Measurements from ENCODE around the gene CDHR4. TPM values are rescaled to one million over a fixed set of nuclear protein-coding genes. Genes with fewer than 3 reads are reported as not detected.
A peak's percentile ranks its signal among the peaks of the same experiment; 100 is the strongest.

CDHR4 gene
- polyA plus RNA-seq, 3 donors = not detected

GRCh38 chr3:49802719-49803464 lies 3.2 kb upstream of the CDHR4 start, which contains the start of gene INKA1:
INKA1 (plus strand) TSS chr3:49803261; CDS start chr3:49803393, 132 bp downstream.
- H3K36me3 ChIP-seq (replicated peaks in 1 of 2; ENCODE audit: control insufficient read depth in 1 of 2, insufficient read depth in 2 of 2, low read length in 2 of 2) = peaks cover 0 to 7% of the 10 kb centered on the region in 2 donors
- Mint-ChIP-seq H3K36me3 (peaks cover 12 to 14% of the 10 kb centered on the region in 2 donors), H3K9me3 (peaks cover 0 to 3% (median 0%) of the 10 kb centered on the region in 7 donors), H3K4me3 (peak within 1 kb of the TSS; percentile 90 to 95), H3K4me1 (peaks cover 56% of the 10 kb centered on the region), H3K27ac (peak within 1 kb of the TSS; percentile 83 to 93 (median 92)), H3K27me3 (ENCODE audit: low read depth in 3 of 3) (peaks cover 15 to 22% (median 17%) of the 10 kb centered on the region in 3 donors)
- H3K9me3 ChIP-seq (replicated peaks in 1 of 2; ENCODE audit: control insufficient read depth in 1 of 2, insufficient read depth in 1 of 2, low read length in 2 of 2) = no peaks in the 10 kb centered on the region
- peak within 1 kb of the TSS; percentile 45 to 84 for H3K27ac ChIP-seq (ENCODE audit: low read depth in 1 of 2, low read length in 2 of 2)
- intact Hi-C loops (cut with micrococcal nuclease) = loop anchor here (1.0 to 2.0 kb wide), 2 partner anchors 36 kb away; no protein-coding TSS in a partner anchor
- under 1% methylated on average over 71 of the region's 71 CpGs for WGBS (ENCODE audit: insufficient coverage)
- peak within 1 kb of the TSS; percentile 99 for H3K4me2 ChIP-seq (replicated peaks; ENCODE audit: extremely low read depth, low read length, poor library complexity, severe bottlenecking)
- peak within 1 kb of the TSS; percentile 70 for H3K9ac ChIP-seq (ENCODE audit: insufficient read depth, low read length, poor library complexity, severe bottlenecking)
- H3K4me1 ChIP-seq (ENCODE audit: control insufficient read depth in 1 of 2, insufficient read depth in 2 of 2, low read length in 2 of 2) = peaks cover 46 to 56% of the 10 kb centered on the region in 2 donors
- peaks cover 12% of the 10 kb centered on the region for H3K79me2 ChIP-seq (ENCODE audit: insufficient read depth, low read length)
- TF ChIP-seq CTCF (IDR thresholded peaks at IDR 0.05) = peak; percentile 95
- H3K27me3 ChIP-seq (ENCODE audit: control insufficient read depth in 2 of 2, insufficient read depth in 2 of 2, low read length in 2 of 2) = peaks cover 0 to 5% of the 10 kb centered on the region in 2 donors
- peaks cover 8% of the 10 kb centered on the region for H4K20me1 ChIP-seq (ENCODE audit: insufficient read depth, low read length)
- H3K4me3 ChIP-seq (replicated peaks in 1 of 3; ENCODE audit: low read depth in 2 of 3, low read length in 3 of 3) = peak within 1 kb of the TSS; percentile 76 to 99 (median 99)
- peak; percentile 78 to 86 (median 80) for DNase-seq
- peak within 1 kb of the TSS; percentile 98 for H2AFZ ChIP-seq (ENCODE audit: insufficient read depth, low read depth, low read length, poor library complexity, severe bottlenecking)

DNA sequence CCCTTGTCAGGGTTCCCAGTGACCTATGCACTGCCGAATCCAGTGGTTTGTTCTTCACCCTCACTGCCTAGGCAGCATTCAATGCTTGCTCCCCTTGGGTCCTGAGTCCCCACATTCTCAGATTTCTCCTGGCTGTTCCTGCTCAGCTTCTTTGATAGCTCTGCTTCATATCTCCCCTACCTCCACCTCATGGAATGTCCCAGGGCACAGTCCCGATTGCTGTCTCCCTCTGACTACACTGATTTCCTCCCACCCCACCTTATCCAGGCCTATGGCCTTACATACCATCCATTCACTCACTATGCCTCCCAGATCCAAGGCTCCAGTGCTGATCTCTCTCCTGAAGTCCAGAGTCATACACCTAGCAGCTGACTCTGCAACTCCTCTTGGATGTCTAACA lies 1.5 kb upstream of the CDHR4 start:
- peaks cover 42% of the 10 kb centered on the region for H3K4me1 Mint-ChIP-seq
- peaks cover 7 to 9% of the 10 kb centered on the region in 2 donors for H3K36me3 Mint-ChIP-seq
- H3K36me3 ChIP-seq (replicated peaks in 1 of 2; ENCODE audit: control insufficient read depth in 1 of 2, insufficient read depth in 2 of 2, low read length in 2 of 2) = no peaks in the 10 kb centered on the region
- no peaks in the 10 kb centered on the region for H3K9me3 ChIP-seq (replicated peaks in 1 of 2; ENCODE audit: control insufficient read depth in 1 of 2, insufficient read depth in 1 of 2, low read length in 2 of 2)
- peaks cover 29 to 41% of the 10 kb centered on the region in 2 donors for H3K4me1 ChIP-seq (ENCODE audit: control insufficient read depth in 1 of 2, insufficient read depth in 2 of 2, low read length in 2 of 2)
- H3K4me3 ChIP-seq (replicated peaks in 1 of 3; ENCODE audit: low read depth in 2 of 3, low read length in 3 of 3) = no peak overlapping the region
- H3K79me2 ChIP-seq (ENCODE audit: insufficient read depth, low read length) = peaks cover 12% of the 10 kb centered on the region
- H3K27me3 ChIP-seq (ENCODE audit: control insufficient read depth in 2 of 2, insufficient read depth in 2 of 2, low read length in 2 of 2) = peaks cover 0 to 5% of the 10 kb centered on the region in 2 donors
- H3K27ac ChIP-seq (ENCODE audit: low read depth in 1 of 2, low read length in 2 of 2) = no peak overlapping the region
- 90% methylated on average over 2 of the region's 2 CpGs for WGBS (ENCODE audit: insufficient coverage)
- no peak overlapping the region for H3K27ac Mint-ChIP-seq
- H3K4me2 ChIP-seq (replicated peaks; ENCODE audit: extremely low read depth, low read length, poor library complexity, severe bottlenecking) = no peak overlapping the region
- TF ChIP-seq CTCF (IDR thresholded peaks at IDR 0.05) = no peak
- H3K9me3 Mint-ChIP-seq = peaks cover 0 to 7% (median 0%) of the 10 kb centered on the region in 7 donors
- H4K20me1 ChIP-seq (ENCODE audit: insufficient read depth, low read length) = peaks cover 8% of the 10 kb centered on the region
- H3K4me3 Mint-ChIP-seq = peak overlapping the region in 1 of 2 donors; percentile 95
- no peak for DNase-seq
- H3K9ac ChIP-seq (ENCODE audit: insufficient read depth, low read length, poor library complexity, severe bottlenecking) = no peak overlapping the region
- H3K27me3 Mint-ChIP-seq (ENCODE audit: low read depth in 3 of 3) = peaks cover 17 to 22% (median 17%) of the 10 kb centered on the region in 3 donors
- intact Hi-C loops (cut with micrococcal nuclease) = no loop called here
- H2AFZ ChIP-seq (ENCODE audit: insufficient read depth, low read depth, low read length, poor library complexity, severe bottlenecking) = no peak overlapping the region

Measured in CD14-positive monocyte (primary cell).